CMK (cell line): Measurements from ENCODE around the gene GRIP2.

Experiments used
- DNase-seq: peaks from one replicate; pipeline ENCODE4 v3.0.0-alpha.2; 2010; ENCODE audit warnings: low read depth

GRIP2 gene

DNA sequence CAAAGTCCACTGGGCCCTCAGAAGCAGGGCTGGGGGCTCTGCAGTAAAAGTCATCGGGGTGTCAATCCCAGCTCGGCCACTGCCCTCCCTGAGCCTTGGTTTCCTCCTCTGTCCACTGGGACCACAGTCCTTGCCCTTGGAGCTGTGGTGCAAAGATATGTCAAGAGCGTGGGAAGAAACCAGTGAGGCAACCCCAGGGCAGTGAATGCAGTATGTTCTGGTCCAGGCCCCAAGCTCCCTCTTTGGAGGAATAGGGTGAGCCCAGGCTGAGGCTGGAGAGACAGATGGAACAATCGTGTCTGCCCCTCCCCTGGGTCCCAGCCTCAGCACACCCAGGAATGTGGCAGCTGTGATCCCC lies 779 bp downstream of the GRIP2 start:
- DNase-seq: no peak

DNA sequence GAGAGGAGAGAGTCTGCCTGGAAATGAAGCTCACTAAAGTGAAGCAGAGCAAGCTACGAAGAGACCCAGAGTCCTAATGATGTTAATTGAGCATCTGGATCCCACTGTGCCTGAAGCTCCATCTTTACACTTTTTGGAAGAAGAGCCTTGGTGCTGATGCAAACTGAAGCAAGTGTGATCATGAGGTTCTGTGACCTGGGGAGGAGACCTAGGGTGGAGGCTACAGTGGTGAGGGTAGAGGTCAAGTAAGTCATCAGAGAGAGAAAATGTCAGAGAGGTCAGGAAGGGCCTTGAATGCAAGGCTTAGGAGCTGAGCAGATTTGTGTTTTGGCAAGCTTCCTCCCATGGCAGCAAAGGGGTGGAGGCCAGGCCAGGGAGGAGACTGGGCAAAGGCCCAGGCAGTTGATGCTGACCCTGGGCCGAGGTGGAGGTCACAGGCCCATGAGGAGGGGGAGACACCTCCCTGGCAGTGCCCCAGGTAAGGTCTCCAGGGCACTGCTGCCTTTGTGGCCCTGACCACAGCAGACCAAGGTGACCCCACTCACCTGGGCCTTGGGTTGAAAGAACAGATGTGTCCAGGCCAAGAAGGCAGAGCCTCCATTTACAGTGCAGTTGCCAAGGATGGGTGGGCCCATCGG lies 1.6 kb downstream of the GRIP2 start:
- DNase-seq: no peak

DNA sequence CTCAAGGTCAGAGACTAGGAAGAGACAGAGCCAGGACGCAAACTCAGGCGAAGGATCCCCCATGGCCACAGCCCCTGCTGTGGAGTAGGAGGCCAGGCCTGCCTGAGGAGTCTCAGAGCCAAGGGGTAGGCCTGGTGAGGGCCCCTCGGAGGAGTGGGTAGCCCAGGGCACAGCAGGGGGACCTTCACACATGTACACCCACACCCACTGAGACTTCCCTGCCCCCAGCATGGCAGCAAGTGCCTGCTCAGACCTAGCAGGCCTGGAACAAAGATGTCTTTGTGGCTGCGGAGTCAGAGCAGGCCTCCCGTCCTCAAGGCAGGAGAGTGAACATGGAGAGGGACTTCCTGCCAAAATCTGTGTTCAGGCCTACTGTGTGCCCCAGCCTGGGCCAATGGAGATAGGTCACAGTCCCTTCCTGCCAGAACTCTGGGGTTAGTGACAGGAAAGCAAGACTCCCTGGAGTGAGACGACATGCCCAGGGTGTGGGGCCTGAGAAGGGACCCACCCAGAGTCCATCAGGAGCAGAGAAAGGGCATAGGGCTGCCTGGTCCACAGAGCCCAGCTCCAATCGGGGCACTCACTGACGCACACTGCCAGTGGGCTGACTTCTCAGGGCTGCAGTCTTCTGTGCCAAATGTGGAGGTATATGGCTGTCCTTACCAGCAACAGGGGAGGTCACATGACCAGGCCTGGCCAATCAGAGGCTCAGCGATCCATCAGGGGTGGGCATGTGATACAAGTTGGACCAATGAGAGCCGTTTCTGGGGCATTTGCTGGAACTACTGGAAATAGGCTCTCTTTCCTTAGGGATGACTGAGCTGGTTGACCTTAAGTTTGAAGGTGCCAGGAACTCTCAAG lies 2.3 kb downstream of the GRIP2 start:
- DNase-seq: peak; percentile 17

DNA sequence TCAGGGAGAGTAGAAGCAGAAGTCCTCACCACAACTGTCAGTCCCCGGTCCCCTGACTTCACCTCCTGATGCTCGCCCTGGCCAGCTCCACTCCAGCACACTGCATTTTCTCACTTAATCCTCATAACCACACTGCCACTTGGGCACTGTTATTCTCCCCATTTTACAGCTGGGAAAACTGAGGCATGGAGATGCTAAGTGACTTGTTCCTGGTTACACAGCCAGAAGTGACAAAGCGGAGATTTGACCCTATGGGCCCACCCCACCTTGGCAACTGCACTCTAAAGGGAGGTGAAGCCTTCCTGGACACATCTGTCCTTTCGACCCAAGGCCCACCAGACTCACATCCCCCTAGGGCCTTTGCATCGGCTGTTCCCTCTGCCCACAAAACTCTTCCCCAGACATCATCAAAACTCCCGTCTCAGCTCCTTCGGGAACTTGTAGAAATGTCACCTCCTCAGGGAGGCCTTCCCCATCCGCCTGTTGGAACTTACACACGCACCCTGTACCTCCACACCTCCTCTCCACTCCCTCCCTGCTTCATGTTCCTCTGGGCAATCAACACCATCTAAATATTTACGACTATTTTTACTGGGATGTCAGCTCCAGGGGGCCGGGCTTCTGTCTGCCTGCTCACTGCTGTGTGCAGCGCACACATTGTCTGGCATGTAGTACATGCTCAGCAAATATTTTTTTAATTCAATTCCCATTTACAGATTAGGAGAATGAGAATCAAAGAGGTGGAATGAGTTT lies 3.1 kb downstream of the GRIP2 start:
- no peak for DNase-seq

DNA sequence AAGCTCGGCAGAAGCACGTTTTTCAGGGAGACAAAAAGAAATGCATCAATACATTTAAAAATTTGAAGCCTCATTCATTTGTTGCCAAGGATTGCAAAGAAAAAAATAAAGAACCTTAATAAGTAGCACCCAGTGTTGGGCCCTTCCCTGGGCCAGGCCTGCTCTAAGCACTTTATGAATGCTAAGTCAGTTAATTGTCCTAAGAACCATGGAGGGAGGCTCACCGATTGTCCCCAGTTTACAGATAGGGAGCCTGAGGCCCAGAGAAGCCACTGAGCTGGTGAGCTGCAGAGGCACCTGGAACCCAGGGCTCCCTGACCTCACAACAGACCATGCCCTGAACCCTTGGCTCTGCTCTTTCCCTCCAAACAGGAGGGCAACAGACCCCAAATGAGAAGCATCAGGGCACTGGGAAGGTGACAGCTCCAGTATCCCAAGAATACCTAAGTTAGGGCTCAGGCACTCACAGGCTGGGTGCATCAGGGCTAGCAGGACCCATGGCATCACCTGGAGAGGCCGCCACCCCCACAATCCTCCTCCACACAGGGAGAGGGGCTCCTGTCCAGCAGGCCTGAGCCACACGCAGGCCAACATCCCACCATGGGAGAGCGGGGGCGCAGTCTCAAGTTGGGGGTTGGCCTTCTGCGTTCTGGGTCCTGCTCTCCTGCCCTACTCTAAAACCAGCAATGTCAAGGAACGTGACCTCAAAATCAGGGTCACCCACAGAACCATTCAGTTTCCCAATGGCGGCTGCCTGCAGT lies 3.9 kb downstream of the GRIP2 start:
- DNase-seq: no peak

DNA sequence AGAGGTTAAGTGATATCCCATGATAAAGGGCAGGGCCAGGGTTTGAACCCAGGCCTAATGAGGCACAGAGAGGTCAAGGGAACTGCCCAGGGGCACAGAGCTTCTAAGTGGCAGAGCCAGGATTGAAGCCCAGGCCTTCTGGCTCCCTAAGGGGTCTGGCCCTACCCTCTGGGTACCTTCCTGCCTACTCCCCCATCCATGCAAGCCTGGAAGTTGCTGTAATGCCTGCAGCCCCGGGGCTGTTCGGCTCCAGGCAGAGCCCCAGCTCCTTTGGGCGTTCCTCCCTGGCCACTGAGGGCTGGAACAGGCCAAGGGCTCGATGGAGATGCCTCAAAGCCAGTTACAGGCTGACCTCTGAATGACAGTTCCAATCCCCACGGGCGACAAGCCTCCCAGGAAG lies 4.5 kb downstream of the GRIP2 start:
- no peak for DNase-seq

DNA sequence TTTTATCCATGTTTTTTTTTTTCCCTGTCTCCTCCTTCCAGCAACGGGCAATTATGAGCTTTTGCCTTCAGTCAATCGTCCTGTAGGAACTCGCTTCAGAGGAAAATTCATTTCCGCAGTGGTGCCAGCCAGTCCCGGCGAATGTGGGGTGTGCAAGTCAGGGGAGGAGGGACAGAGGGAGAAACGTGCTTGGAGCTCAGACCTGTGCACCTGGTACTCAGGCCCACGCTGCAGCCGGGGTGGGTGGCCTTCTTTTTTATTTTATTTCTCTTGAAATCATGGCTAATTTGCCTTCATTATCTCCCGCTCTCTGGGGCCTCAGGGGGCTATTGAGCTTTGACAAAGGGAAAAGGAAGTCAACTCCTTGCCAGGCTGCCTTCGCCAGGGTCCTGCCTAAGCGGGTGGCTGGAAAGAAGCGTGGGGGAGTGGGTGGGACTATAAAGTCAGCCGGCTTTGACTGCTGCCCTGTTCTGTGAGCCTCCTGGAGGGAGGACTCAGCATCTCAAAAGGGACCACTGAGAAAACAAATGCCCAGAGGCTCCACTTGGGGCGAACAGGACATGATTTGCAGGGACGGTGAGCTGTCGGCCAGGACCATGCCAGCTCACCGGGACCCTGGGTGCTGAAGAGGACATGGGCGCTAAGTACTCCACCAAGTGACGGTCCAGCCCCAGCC lies 5.5 kb downstream of the GRIP2 start:
- DNase-seq: no peak

DNA sequence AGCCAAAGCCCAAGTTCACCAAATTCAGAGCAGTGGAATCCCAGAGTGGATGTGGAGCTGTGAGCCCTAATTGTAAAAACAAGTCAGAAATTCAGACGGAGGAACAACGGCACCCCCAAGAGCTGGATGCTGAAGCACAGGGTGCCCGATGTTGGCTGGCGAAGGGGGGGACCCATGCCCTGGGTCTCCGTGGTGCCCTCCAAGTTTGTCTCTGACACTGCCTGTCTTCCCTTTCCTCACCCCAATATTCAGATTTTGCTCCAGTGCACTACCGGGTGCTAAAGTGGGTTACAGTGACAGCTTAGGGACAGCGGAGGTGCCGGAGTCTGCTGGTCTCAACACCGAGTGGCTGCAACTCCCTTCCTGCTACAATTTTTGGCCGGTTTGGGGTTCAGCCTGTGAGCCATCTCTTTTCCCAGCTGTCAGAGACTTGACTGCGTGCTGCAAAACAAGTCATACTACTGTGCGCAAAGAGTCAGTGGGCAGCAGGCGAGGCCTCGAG lies 6.6 kb downstream of the GRIP2 start:
- no peak for DNase-seq

DNA sequence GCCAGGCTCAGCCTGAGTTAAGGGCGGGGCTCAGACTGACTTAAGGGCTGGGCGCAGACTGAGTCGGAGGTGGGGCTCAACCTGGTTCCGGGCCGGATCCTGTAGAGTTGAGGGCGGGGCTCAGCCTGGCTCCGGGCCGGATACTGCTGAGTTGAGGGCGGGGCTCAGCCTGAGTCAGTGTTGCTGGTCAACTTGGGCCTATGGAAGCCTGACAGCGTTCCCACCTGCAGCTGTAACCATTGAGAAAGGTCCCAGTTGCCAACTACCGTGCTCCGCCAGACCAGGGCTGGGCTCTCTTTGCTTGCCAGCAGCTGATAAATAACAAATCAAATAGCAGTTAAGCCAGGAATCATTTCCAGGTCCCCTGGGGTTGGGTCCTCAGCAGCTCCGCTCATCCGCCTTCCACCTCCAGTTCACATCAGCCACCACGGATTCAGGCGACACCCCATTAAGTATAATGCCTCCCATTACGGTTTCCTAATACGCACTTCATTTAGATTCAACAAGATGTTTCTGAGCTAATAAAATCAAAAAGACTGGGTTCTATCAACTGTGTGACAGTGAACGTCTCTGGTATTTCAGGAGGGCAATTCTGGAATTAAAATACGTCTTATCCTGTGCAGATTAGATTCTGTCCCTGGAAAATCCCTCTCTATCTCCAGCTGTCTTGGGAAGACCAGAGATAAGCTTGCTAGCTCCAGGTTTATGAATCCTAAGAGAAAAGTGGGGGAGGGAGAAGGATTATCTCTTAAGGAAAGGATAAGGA lies 7.3 kb downstream of the GRIP2 start:
- DNase-seq: no peak

DNA sequence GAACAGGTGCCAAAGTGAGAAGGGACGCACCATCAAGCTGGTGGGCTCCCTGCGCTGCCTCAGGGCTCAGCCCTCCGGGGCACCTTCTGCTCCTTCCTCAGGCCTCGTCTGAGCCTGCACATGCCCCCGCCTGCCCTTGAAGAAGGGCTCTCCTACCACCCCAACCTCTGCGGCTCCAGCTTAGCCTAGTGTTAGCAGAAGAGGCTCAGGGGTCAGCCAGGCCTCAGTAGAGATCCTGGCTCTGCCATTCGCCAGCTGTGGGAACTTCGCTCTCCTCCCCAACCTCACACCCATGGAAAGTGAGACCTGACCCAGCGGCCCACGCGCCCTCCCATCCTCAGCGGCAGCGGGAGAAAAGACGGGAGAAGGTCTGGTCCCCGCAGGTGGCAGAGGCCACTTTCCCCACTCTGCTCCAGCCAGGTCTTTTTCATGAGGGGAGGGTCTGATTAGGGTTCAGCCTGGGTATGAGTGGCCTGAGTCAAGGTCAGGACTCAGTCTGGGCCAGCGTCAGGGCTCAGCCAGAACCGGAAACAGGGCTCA lies 8.2 kb downstream of the GRIP2 start:
- DNase-seq: no peak

DNA sequence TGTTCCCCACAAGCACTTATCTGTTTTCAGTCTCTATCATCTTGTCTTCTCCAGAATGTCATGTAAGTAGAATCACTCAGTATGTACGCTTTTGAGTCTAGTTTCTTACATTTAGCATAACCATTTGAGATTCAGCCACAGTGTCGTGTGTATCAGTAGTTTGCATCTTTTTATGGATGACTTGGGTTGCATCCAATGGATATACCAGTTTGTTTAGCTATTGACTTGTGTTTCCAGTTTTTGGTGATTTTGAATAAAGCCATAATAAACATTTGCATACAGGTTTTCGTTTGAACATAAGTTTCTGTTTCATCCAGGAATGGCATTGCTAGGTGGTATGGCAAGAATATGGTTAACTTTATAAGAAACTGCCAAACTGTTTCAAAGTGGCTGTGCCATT lies 12.1 kb downstream of the GRIP2 start:
- no peak for DNase-seq

DNA sequence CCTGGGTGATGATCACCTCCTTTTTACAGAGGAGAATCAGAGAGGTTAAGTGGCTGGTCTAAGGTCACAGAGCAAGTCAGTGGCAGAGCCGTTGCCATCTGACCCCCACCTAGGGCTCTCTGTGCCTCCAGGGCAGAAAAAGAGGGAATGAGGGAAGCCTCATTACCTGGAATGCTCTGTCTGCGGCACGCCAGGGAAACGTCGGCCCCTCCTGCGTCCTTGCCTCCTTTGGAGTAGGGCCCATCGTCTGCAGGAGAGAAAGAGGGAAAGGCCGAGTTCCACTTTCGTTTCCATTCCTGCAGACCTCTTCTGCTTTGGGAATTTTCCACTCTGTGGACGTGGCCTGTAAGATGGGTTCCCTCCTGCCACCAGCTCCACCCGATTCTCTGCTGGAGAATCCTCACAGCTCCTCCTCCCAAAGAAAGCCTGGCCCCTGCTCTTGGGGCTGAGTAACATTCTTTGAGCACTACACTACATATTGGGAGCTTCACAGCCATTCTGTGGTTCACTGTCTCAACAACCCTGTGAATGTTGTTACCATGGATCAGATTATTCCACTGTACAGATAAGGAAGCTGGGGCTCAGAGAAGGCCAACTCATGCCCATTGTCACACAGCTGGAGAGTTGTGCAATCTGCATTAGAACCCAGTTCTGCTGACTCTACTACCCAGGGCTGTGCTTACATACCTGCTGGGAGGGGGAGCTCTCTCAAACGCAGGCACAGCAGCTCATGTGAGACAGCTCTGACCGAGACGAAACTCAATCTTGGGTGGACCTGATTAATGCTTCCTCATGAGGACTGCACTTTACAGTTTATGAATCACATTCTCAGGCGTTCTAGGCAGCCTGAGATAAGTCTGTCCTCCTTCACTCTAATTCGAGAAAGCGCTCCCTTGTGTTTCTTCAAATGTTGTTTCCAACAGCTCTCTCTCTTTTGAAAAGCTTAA lies 14.2 kb downstream of the GRIP2 start:
- DNase-seq: no peak

DNA sequence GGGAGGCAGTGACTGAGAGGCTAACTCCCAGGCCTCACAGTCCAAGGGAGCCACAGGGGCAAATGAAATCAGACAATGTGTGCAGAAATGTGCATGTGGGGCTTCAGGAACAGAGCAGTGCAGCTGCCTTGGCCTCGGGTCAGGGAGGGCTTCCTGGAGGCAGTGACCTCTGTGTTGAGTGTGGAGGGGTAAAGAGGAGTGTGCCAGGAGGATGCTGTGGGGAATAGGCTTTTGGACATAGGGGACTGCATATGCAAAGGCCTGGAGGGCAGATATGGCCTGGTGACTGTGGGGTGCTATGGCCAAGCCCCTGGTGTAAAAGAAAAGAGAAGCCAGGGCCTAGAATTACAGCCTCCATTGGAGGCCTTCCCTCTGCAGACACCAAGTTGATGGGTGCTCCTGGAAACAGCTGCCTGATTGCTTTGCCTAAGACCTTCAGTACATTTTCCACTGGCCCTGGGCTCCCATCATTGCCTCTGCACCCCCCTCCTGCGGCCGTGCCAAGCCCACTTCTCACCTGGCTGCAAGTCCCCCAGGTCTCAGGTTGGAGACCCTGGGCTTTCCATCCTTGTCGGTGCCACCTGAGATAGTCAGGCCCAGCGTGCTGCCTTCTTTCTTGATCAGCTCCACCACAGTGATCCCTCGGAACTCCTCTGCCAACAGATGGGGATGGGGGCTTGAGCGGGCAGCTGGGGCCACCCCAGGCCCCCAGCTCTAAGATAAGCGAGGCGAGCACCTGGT lies 15.1 kb downstream of the GRIP2 start:
- no peak for DNase-seq

DNA sequence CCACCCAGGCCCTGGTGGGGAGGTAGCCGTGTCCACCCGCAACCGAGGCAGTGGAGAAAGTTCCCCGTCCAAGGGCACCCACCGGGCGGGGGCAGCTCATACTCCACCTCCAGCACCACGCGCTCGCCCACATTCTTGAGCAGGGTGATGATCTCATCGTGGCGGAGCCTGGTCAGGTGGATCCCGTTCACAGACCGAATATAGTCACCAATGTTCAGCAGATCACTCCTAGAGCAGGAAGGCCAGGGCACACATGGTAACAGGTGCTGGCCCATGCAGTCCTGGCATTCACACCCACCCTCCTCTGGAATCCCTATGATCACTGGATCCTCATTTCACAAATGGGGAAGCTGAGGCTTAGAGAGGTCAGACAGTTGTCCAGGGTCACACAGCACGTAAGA lies 15.8 kb downstream of the GRIP2 start:
- no peak for DNase-seq

DNA sequence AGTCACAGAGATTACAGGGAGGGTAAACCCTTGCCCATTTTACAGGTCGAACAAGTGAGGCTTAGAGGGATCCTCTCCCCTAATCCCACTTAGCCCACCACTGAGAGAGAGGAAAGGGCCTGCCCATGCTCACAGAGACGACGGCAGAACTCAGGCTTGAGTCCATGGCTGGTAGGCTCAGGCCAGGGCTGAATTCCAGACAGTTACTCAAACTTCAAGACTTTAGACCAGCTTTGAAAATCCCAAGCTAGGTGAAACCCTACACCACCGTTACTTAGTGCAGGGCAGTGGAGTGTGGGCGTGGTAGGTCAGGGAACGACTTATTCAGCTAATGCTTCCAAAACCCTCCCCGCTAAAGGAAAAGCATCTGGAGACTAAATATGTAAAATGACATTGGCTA lies 16.4 kb downstream of the GRIP2 start:
- no peak for DNase-seq

DNA sequence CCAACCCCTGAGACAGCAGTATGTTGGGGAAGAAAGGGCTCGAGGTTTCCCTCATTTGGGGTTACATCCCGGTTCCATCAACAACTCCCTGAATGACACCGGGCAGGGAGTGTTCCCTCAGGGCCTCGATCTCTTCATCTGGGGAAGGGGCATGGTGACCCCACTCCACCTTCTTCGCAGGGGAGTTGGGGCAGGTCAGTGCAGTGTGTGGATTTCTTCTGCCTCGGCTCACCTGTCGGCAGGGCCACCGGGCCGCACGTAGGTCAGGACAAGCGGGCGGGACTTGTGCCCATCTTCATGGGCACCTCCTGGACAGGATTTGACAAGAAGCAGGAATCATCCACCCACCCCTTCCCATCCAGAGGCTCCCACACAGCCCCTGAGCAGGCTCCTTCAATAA lies 17.4 kb downstream of the GRIP2 start:
- DNase-seq: no peak

DNA sequence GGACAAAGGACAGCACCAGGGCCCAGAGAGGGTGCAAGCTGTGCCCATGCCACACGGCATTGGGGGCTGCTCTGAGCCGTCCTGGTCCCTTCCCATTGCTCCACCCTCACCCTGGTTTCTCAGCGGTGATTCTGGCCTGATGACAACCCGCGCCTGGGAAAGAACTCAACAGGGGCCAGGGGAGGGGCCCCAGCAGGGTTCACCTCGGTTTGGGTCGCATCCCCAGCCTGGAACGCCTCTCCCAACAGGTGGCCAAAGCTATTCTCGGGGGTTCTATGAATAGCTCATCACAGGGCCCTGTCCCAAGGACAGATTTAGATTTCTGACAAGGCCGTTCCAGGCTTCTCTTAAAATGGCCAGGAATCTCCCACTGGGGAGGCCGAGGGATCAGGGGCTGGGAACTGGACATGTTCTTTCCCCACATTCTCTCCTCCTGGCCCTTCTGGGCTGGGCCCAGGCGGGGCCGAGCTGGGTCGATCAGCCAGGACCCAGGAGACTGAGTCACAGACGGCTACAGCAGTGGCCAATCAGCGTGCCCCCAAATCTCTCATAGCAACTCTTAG lies 17.9 kb downstream of the GRIP2 start:
- no peak for DNase-seq

DNA sequence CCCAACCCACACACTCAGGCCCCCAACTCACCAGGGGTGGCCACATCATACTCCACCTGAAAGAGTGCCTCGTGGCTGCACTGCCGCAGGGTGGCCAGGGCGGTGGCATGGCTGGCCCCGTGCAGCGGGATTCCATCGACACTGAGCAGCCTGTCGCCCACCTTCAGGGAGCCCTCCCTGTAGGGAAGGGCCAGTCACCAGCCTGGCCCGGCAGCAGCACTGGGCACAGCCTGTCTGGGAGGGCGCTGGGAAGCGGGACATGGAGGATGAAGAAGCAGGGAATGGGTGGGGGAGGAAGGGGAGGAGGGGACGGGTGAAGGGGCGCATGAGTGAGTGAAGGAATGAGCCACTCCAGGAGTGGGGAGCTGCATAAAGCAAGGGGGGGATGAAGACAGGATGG lies 18.5 kb downstream of the GRIP2 start:
- no peak for DNase-seq
